CD4-positive, alpha-beta T cell treated with Interleukin-1 beta for 1 hour (primary cell): ENCODE data around the gene C20orf204.
A peak's percentile ranks its signal among the peaks of the same experiment; 100 is the strongest.

ENCODE experiments used
- DNase-seq, 2 donors: peaks; one replicate each; pipeline ENCODE4 v3.0.0-alpha.2; 2020 to 2022

The C20orf204 gene

GRCh38 chr20:64042054-64042781 is 6.2 kb downstream of the C20orf204 start:
- DNase-seq: no peak

- DNase-seq: no peak
These were observed 7.8 kb downstream of the C20orf204 start for GRCh38 chr20:64043768-64044167.

GRCh38 chr20:64044484-64045247 is 8.7 kb downstream of the C20orf204 start:
- DNase-seq: no peak

GRCh38 chr20:64045346-64046011 is 9.5 kb downstream of the C20orf204 start:
- DNase-seq: no peak

GRCh38 chr20:64047046-64047389 is 11.0 kb downstream of the C20orf204 start:
- no peak for DNase-seq

- no peak for DNase-seq
These were observed 12.0 kb downstream of the C20orf204 start for GRCh38 chr20:64047968-64048401.

- DNase-seq: no peak
These were observed 12.5 kb downstream of the C20orf204 start for GRCh38 chr20:64048402-64049044.

GRCh38 chr20:64049060-64049877 is 13.3 kb downstream of the C20orf204 start, which contains the start of gene SOX18:
Gene SOX18 (minus strand): TSS chr20:64049639. CDS start chr20:64049516, 123 bp downstream.
- DNase-seq: peak in 1 of 2 donors; percentile 26

- no peak for DNase-seq
These were observed 13.9 kb downstream of the C20orf204 start for GRCh38 chr20:64049878-64050260.

- DNase-seq: no peak
These were observed 14.5 kb downstream of the C20orf204 start for GRCh38 chr20:64050261-64051032.

GRCh38 chr20:64051033-64051452 is 15.1 kb downstream of the C20orf204 start:
- no peak for DNase-seq

- no peak for DNase-seq
These were observed 15.8 kb downstream of the C20orf204 start for GRCh38 chr20:64051561-64052325.

- DNase-seq: no peak
These were observed 16.3 kb downstream of the C20orf204 start for GRCh38 chr20:64052326-64052722.

GRCh38 chr20:64052987-64053840 is 17.2 kb downstream of the C20orf204 start:
- no peak for DNase-seq

GRCh38 chr20:64053841-64054661 is 18.1 kb downstream of the C20orf204 start:
- no peak for DNase-seq

GRCh38 chr20:64055396-64055892 is 19.5 kb downstream of the C20orf204 start:
- no peak for DNase-seq

- no peak for DNase-seq
These were observed 20.1 kb downstream of the C20orf204 start for GRCh38 chr20:64055893-64056638.

GRCh38 chr20:64056639-64056888 is 20.6 kb downstream of the C20orf204 start:
- DNase-seq: no peak
